ENCODE results near the gene EVA1B.

The EVA1B gene

DNA sequence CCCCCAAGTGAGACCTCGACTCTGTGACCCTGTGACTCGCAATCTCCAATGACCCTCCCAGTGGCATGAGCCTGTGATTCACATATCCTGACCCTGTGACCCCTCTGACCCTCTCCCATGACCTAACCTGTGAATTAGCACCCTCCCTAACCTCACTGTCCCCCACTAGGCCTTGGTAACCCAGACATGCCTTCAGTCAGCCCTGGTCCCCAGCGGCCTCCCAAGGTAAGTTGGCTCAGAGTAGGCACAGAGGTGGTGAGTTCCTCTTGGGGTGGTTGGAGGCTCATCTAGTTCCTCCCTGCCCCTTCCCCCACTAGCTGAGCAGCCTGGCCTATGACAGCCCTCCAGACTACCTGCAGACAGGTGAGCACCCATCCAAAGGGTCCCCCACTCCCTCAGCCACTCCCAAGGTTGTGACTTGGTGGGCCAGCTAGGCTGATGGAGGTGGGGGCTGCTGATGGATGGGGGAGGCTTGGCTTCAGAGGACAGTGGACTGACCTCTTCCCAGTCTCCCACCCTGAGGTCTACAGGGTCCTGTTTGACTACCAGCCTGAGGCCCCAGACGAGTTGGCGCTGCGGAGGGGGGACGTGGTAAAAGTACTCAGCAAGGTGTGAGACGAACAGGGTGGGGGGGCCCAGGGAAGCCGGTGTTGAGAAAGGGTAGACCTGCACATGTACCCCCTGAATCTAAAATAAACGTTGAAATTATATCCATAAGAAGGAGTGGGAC lies 15.7 kb downstream of the EVA1B start:
- DNase-seq, result no peak

DNA sequence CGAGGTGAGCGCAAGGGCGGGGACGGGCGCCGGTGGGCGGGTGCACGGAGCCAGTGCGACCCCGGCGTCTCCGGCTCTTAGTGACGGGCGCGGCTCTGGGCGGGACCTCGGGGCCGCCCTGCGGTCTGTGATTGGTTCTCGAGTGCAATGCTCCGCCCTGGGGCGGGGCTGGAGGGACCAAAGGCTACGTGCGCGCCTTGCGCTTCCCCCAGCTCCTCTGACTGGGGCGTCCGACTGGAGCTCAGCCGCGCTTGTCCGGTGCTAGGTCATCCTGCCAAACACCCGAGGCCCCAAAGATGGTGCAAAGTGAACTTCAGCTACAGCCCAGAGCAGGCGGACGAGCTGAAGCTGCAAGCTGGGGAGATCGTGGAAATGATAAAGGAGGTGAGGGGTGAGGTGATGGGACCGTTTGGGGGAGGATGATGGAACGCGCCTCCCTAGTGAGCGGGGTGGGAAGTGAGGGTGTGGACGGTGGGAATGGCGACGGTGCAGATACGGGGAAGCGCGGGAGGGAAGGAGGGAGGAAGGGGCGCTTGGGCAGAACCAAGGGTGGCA lies 16.5 kb downstream of the EVA1B start:
- DNase-seq, result peak; percentile 93 to 95

DNA sequence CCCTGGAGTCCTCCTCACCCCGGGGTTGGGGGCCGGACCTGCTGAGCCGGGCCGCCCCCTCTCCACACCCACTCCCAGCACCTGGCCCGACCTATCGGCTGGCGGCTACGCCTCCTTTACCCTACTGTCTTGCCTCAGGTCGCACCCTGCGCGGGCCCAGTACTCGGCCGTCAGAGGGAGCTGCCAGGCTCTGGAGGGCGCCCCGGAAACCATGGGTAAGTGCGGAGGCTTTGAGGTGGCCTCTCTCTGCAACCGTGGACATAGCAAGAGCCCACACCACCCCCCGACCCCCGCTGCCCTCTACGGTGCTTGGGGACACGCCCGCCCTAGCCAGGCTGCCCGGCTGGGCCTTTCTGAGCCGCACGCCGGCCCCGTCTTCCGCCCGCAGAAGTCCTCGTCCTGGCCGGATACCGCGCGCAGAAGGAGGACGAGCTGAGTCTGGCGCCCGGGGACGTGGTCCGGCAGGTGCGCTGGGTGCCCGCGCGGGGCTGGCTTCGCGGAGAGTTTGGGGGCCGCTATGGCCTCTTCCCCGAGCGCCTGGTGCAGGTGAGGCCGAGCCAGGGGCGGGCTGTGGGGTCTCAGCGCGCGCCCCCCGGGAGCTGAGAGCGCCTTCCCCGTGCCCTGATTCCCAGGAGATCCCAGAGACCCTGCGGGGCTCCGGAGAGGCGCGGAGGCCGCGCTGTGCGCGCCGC lies 17.1 kb downstream of the EVA1B start, which contains the start of gene SH3D21:
TSS of gene SH3D21 (plus strand) at position 159 of the 692 bp plus-strand sequence. CDS start at position 212, 53 bp downstream.
- peak; percentile 54 to 55 for DNase-seq

DNA sequence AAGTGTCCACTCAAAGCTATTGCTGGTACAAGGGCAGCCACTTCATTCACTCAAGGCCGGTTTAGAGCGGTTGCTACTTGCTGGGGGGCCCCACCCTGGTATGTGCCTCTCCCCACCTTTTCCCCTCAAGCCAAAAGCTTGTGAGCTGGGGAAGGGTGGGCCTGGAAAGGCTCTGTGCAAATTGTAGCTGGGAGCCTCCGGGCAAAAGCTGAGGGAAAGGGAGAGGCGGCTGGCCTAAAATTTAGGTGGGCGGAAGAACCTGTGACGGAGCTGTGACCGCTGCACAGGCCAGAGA lies 17.6 kb downstream of the EVA1B start:
- no peak for DNase-seq

DNA sequence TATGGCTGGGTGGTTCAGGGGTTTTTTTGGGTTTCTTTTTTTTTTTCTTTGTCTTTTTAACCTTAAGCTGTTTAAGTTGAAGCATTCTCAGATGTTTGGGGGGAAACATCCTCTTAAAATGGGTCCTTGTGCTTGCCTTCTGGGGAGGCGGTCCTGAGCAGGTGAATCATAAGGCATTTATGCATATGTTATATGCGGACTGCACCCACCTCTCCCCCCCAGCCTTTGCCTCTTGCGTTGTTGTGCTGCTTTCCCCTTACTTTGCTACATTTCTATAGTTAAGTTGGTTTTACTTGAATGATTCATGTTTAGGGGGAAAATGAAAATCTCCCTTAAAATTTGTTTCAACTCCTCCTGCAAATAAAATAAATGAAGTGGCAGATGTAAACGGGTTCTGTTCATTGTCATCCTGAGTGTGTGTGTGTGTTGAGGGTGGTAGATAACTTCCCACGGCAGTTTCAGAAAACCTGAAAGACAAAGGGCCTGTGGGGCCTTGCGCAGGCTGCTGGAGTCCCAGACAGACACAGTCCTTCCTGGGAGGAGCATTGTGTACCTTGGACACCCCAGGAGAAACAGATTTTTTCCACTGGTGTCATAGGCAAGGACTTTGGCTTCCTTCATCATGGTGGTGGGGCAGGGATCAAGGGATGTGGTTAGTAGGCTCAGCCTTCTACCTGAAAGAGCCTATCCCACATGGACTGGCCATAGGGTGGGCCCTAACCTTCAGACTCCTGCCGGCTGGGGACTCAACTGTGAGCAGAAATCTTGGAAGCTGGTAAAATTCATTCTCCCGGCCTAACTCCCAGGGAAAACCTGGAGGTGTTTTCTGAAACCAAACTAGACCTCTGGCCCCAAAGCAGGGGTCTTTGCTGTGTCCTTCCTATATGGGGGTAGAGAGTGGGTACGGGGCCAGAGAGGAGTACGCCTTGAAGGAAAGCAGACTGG lies 18.2 kb downstream of the EVA1B start:
- DNase-seq, result no peak

DNA sequence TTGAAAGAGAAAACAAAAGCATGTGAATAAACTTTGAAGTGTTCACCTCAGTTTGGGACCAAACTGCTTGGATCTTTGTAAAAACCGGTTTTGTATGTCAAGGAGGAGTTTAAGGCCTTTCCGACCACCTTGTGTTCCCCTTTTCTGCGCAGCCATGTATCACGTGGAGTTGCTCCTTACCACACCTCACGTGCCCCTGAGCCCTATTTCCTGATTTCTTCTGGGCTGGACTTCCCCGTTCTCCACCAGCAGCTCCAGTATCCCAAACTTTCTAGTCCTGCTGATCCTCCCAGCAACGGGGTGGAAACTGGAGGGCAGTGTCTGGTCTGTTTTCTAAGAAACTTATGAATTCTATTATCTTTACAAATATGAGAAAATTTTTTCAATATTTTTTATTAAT lies 18.9 kb downstream of the EVA1B start:
- DNase-seq, result peak in 1 of 2 donors; percentile 34

DNA sequence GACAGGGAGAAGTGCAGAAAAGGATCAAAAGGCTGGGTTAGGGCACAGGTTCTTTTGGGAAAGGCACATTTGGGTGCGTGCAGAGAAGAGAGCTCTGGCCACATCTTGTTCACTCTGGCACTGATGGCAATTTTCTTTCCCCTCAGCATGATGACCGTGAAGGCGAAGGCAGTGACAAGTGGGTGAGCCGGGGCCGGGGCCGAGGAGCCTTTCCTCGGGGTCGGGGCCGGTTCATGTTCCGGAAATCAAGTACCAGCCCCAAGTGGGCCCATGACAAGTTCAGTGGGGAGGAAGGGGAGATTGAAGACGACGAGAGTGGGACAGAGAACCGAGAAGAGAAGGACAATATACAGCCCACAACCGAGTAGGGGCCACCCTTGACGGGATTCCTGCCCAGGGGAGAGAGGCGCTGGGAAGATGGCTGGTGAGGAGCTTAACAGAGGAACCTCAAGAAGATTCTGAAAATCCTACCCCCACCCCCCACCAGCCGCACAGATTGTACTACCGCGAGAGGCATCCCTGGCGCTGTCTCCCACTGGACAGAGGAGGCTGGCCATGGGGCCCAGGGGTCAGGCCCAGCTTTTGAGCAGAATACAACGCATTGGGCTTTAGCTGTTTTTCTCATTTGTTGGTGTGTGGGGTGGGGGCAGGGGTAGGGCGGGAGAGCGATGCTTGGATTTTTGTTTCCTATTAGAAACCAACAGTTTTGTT lies 19.6 kb downstream of the EVA1B start:
- no peak for DNase-seq

DNA sequence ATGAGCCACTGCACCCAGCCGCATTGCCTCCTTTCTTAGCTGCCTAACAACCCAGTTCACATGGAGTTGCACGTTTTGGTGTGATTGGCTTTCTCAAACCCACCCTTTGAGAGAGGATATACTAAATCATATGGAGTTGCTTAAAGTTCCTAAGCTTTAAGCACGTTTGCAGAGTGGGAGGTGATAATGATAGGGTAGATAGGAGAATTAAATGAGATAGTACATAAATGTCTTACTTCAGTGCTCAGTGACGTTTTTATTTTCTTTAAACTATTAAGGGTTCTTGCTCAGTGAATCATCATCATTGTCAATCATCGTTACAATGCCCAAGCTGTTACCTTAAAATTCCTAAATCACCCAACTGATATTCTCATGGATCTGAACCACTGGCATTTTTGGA lies 20.2 kb downstream of the EVA1B start:
- DNase-seq, result no peak

DNA sequence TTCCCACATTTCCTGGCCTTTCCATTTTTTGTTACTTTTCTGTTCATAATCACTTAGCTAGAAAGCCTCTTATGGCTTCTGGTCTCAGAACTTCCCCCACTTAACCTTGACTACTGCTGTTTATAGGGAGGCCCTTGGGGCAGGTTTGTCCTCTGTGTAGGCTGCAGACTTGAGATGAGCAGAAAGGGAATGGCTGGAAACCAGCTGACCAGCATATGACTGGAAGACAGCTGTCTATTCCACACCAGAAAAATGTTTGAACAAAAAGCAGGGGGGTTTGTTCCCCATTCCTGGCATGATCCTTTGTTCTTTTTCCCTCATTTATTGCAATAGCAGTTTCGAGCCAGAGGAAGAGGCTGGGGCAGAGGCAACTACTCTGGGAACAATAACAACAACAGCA lies 22.2 kb downstream of the EVA1B start:
- no peak for DNase-seq

DNA sequence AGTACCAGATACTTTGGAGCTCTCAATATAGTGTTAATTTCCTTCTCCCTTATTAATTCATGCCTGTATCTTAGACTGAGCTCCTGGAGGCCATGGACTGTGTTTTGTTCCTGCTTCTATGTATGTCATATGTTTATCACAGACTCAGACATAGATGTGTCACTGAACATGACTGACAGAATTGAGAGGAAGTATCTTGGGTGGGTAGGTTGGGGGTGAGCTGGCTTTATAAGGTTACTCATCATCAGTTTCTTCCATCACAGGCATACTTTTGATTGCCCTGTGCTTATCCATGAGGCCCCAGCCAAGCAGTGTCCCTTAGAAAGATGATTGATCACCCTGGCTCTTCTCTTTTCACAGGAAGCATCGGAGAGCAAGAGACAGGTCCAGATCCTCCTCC lies 22.9 kb downstream of the EVA1B start:
- no peak for DNase-seq

DNA sequence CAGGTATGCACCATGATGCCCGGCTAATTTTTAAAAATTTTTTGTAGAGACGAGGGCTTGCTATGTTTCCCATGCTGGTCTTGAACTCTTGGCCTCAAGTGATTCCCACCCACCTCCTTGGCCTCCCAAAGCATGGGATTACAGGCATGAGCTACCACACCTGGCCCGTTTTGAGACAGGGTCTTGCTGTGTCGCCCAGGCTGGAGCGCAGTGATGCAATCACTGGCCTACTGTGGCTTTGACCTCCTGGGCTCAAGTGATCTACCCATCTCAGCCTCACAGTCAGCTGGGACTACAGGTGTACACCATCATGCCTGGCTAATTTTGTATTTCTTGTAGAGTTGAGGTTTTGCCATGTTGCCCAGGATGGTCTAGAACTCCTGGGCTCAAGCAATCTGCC lies 24.8 kb downstream of the EVA1B start:
- no peak for DNase-seq

DNA sequence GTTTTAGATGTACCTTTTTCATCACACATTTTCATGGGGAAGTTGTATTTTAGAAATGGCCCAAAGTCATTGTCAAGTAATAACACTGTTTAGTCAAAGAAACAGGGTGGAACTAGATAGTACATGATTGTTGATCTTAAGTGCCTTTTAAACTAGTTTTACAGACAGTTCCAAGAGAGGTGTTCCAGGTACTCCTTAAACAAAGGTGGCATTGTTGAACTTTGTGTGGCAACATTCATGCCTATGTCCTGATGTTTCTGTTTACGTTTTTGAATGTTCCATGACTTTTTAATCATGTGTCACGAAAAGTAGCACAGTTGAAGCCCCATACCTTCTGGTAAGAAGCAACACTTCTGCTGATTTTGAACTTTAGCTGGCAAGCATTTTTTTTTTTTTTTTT lies 26.4 kb downstream of the EVA1B start:
- no peak for DNase-seq

DNA sequence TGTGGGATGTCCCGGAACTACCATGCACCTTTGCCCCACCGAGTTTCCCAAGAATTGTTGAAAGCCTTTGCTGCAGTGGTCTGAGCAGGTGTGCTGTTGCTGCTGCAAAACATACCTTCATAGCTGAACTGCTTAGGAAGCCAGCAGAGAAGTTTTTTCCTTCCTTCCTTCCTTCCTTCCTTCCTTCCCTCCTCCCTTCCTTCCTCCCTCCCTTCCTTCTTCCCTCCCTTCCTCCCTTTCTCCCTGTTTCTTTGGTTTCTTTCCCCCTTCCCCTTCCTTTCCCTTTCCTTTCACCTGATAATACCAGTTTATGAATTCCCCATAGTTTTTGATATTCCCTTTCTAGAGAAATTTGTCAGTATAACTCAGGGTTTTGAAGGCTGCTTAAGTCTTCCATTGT lies 28.1 kb downstream of the EVA1B start:
- no peak for DNase-seq

DNA sequence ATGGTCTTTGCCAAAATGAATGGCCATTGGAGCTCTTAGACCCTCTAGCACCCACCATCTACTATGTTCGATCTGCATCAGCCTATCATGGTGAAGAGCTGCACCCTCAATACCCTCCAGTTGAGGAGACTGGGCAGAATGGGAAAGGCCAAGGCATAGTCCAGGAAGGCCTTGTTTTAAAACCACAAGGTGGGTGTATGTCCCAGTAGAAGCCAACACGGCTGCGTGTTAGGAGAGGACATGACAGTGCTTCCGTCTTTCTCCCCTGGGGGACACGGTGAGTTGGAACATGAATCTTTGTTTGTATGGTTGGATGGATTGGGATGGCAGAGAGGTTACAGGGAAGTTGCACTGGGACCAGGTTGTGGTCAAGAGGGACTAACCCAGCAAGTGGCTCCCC lies 35.9 kb downstream of the EVA1B start:
- no peak for DNase-seq

DNA sequence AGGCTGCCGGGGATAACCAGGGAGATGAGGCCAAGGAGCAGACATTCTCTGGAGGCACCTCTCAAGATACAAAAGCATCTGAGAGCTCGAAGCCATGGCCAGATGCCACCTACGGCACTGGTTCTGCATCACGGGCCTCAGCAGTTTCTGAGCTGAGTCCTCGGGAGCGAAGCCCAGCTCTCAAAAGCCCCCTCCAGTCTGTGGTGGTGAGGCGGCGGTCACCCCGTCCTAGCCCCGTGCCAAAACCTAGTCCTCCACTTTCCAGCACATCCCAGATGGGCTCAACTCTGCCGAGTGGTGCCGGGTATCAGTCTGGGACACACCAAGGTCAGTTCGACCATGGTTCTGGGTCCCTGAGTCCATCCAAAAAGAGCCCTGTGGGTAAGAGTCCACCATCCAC lies 36.6 kb downstream of the EVA1B start:
- DNase-seq, result no peak

DNA sequence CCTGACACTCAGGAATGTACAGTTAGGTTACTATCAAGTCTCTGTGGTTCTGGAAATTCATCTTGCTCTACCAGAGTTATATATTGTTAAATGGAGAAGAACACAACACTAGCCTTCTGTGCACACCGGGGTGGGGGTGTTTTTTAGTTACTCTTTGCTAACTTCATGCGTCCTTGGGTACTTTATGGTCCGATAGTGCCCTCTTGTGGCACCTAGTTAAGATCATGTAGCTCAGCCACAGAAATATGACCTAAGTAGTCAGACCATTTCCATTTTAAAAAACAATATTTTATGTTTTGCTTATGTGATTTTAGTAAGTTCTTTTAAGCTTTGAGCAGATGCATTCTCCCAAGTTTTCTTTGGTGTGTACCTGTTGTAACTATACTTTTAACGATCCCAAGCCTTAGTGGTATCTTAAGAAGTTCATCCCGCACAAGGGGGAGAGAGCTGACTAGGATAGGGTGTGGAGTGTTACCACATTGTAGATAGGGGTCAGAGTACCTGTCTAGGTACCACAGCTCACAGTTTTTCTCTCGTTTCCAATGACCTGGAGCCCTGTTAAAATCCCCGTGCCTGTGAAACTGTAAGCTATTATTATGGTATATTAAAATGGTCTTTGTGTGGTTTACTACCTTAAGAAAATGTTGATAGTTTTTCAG lies 37.9 kb downstream of the EVA1B start:
- peak; percentile 75 to 84 for DNase-seq

DNA sequence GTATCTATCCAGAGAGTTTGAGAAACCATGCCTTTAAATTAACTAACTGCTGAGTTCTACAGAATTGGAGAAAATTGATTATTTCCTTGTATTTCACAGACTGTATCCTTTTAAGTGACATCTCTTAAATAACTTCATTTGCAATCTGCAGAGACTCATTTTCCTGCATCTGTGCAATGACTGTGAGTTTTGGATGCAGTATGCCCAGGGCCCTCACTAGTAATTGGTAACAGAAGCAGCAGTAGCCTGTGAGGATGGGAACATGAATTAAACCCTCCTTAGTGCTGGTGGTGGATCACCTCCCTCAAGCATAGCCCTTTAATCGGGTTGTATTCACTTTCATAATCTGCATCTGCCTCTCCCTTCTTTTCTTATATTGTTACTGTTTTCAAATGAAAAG lies 38.9 kb downstream of the EVA1B start:
- no peak for DNase-seq

DNA sequence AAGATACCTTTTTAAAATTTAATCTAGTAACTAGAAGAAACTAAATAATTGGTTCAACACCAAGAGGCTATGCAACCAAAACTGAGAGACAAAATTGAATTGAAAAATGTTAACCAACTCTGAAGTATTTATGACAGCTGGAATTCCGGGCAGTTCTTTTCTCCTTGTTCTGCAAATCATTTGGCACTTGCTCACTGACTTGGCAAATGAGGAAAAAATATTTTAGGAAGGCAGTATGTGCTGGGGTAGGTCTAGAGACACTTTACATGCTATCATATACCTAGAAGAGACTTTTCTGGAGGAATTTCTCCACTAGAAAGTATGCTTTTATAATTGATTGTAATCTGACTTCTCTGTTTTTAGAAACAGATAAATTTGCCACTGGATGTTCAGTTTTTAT lies 39.4 kb downstream of the EVA1B start:
- DNase-seq, result no peak

DNA sequence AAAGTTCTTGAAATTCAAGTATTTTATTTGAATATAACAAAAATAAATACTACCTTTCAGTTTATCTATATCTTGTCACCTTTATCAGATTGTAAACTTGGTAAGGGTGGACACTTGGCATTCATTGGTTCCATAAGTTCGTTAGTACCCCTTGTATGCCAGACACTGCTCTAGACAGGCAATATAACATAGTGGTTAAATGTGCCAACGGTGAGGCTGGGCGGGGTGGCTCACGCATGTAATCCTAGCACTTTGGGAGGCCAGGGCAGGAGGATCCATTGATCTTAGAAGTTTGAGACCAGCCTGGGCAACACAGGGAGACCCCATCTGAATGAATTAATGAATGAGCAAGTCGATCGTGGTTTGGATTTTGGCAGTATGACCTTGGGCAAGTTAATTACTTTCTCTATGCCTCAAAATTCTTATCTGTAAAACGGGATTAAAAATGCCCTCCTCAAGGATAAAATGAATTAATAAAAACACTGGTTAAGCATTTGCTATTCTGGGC lies 43.6 kb downstream of the EVA1B start:
- no peak for DNase-seq

DNA sequence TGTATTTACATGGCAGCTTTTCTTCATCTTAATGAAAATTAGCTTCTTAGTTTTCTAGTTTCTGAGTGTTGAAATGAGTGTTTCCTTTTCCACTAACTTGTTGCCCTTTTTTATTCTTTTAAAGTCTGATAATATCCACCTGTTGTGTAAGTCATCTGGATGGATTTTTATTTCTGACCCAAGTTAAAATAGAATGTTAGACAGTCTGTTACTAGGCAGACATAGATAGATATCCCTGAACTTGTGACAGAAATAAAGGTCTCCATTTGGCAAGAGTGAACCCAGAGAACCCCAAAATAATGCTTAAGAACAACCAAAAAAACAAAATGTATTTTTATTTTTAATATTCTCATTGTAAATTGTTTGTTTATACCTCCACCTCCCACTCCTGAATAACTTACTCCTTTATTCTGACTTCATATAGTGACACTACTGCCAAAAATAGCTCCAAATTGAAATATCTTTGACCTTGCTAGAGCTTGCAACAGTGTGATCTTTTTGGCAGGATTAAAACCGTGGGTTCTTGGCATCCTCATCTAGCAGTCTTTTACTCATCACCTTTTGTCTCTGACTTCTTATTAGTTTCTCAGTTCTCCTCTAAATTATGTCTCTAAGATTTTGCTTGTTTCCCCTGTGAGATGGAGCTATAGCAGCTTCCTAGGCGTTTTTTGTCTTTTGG lies 44.2 kb downstream of the EVA1B start:
- no peak for DNase-seq

DNA sequence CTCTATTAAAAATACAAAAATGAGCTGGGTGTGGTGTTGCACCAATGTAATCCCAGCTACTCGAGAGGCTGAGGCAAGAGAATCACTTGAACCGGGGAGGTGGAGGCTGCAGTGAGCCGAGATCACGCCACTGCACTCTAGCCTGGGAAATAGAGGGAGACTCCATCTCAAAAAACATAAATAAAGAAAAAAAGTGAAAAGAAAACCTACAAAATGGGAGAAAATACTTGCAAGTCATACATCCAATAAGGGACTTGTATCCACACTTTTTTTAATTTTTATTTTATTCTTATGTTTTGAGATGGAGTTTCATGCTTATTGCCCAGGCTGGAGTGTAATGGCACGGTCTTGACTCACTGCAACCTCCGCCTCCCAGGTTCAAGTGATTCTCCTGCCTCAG lies 46.8 kb downstream of the EVA1B start:
- DNase-seq, result no peak
